GM21367 (cell line): ENCODE data around the gene GRIP2.

Experiments
- ATAC-seq: cut with Tn5 transposase; IDR thresholded peaks from one replicate; pipeline ENCODE4 v1.9.1; 2021; ENCODE audit not compliant: unreplicated experiment

The GRIP2 gene

GRCh38 chr3:14439501-14440167 lies 100.5 kb downstream of the GRIP2 start:
- ATAC-seq, result no peak
